Natural killer cell (primary cell): ENCODE data around the gene BMF. TPM values are rescaled to one million over a fixed set of nuclear protein-coding genes. Genes with fewer than 3 reads are reported as not detected.

Source experiments
- ATAC-seq, 3 donors: fragments of 150-1000 bp in 2 of 3; fragments of 200-7000 bp in 1 of 3; cut with Tn5 transposase; 1 replicate in 1 of 3; 2 replicates in 2 of 3; pipeline ENCODE4 v1.10.0; 2021; ENCODE audit warnings: mild to moderate bottlenecking in 2 of 3, moderate library complexity in 2 of 3
- DNase-seq, 2 donors: peaks; one replicate each; pipeline versions ENCODE4 v3.0.0 to v3.0.0-alpha.2; 2013 to 2021; ENCODE audit warnings: mixed read lengths in 1 of 2
- H3K27ac ChIP-seq: one replicate; pipeline ENCODE4 v1.5.1; 2013; ENCODE audit warnings: mild to moderate bottlenecking, low read length
- H3K27me3 ChIP-seq: one replicate; pipeline ENCODE4 v1.6.1; 2013; ENCODE audit warnings: low read length; ENCODE audit not compliant: control insufficient read depth, insufficient read depth
- H3K36me3 ChIP-seq: one replicate; pipeline ENCODE4 v1.6.1; 2013; ENCODE audit warnings: low read length; ENCODE audit not compliant: control insufficient read depth, insufficient read depth
- H3K4me1 ChIP-seq: one replicate; pipeline ENCODE4 v1.6.1; 2013; ENCODE audit warnings: low read length; ENCODE audit not compliant: control insufficient read depth, insufficient read depth
- H3K4me3 ChIP-seq: one replicate; pipeline ENCODE4 v1.5.1; 2013; ENCODE audit warnings: low read length
- H3K9me3 ChIP-seq: one replicate; pipeline ENCODE4 v1.6.1; 2013; ENCODE audit warnings: low read length; ENCODE audit not compliant: control insufficient read depth, insufficient read depth
- H3K27ac Mint-ChIP-seq, 2 donors: one replicate each; pipeline ENCODE4 v1.8.0; 2022; ENCODE audit warnings: mild to moderate bottlenecking in 2 of 2, mixed read lengths in 2 of 2, moderate library complexity in 1 of 2
- H3K27me3 Mint-ChIP-seq, 2 donors: one replicate each; pipeline ENCODE4 v1.8.0; 2022; ENCODE audit warnings: low read depth in 2 of 2, mixed read lengths in 2 of 2
- H3K36me3 Mint-ChIP-seq: one replicate; pipeline ENCODE4 v1.8.0; 2022; ENCODE audit warnings: mixed read lengths
- H3K4me1 Mint-ChIP-seq, 2 donors: one replicate each; pipeline ENCODE4 v1.8.0; 2022; ENCODE audit warnings: mixed read lengths in 2 of 2
- H3K4me3 Mint-ChIP-seq: one replicate; pipeline ENCODE4 v1.8.0; 2022; ENCODE audit warnings: mild to moderate bottlenecking, moderate library complexity, mixed read lengths
- H3K9me3 Mint-ChIP-seq, 2 donors: one replicate each; pipeline ENCODE4 v1.8.0; 2022; ENCODE audit warnings: mixed read lengths in 2 of 2
- WGBS: methylation state at CpG from one replicate; pipeline ENCODE4 v1.1.7; 2013; ENCODE audit warnings: missing lambda C conversion rate; ENCODE audit not compliant: insufficient coverage; 5-methylcytosine and 5-hydroxymethylcytosine counted together
- intact Hi-C: fragments of 100-400 bp; cut with micrococcal nuclease; formaldehyde crosslinking; loops from one replicate; pipeline ENCODE4 v1.14.2; 2022
- total RNA-seq, 4 donors: library from RNA; stranded (reverse); fragments of 120-200 nt in 1 of 4; gene quantifications; one replicate each; pipeline versions ENCODE4 v1.2.3 to v1.2.4, GENCODE V29; 2013 to 2022
- TF ChIP-seq, protein P1 (sequence below): fragments of 200-600 bp; IDR thresholded peaks from one replicate; pipeline ENCODE4 v1.8.0; 2022; ENCODE audit warnings: antibody characterized with exemption

Gene BMF
- total RNA-seq, 3 donors from 2014 or later (not counting 1 experiment from before 2014, with no cell fraction given) = 7.6 to 10.5 (median 9.8) TPM

DNA sequence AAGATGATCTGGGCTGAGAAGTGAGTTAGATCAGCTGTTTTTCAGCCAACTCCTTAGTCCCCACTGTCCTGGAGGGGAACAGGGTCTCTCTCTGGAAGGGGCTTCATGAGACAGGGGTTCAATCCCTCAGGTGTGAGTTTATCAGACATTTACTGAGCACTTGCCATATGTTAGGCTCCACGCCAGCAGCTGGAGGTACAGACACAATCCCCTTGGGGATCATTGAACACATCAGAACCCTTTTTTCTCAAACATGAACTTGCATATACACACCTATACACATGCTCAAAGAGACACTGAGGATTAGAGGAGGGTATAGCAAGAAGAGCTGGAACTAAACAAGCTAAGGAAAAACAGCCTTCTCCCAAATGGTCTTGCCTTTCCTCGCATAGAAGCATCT is 5.5 kb upstream of the BMF start:
- TF ChIP-seq, protein P1, sequence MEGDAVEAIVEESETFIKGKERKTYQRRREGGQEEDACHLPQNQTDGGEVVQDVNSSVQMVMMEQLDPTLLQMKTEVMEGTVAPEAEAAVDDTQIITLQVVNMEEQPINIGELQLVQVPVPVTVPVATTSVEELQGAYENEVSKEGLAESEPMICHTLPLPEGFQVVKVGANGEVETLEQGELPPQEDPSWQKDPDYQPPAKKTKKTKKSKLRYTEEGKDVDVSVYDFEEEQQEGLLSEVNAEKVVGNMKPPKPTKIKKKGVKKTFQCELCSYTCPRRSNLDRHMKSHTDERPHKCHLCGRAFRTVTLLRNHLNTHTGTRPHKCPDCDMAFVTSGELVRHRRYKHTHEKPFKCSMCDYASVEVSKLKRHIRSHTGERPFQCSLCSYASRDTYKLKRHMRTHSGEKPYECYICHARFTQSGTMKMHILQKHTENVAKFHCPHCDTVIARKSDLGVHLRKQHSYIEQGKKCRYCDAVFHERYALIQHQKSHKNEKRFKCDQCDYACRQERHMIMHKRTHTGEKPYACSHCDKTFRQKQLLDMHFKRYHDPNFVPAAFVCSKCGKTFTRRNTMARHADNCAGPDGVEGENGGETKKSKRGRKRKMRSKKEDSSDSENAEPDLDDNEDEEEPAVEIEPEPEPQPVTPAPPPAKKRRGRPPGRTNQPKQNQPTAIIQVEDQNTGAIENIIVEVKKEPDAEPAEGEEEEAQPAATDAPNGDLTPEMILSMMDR = no peak
- Mint-ChIP-seq H3K27me3 (peaks cover 13 to 15% of the 10 kb centered on the region in 2 donors), H3K9me3 (no peaks in the 10 kb centered on the region), H3K4me1 (peaks cover 9 to 10% of the 10 kb centered on the region in 2 donors), H3K27ac (no peak overlapping the region), H3K4me3 (no peak overlapping the region), H3K36me3 (no peaks in the 10 kb centered on the region)
- H3K27me3 ChIP-seq = no peaks in the 10 kb centered on the region
- no peaks in the 10 kb centered on the region for H3K36me3 ChIP-seq
- intact Hi-C loops = no loop called here
- DNase-seq = no peak
- peaks cover 16% of the 10 kb centered on the region for H3K4me1 ChIP-seq
- no peak overlapping the region for H3K27ac ChIP-seq
- ATAC-seq = no peak
- H3K4me3 ChIP-seq = no peak overlapping the region
- H3K9me3 ChIP-seq = no peaks in the 10 kb centered on the region
- 84% methylated on average over 2 of the region's 2 CpGs for WGBS

DNA sequence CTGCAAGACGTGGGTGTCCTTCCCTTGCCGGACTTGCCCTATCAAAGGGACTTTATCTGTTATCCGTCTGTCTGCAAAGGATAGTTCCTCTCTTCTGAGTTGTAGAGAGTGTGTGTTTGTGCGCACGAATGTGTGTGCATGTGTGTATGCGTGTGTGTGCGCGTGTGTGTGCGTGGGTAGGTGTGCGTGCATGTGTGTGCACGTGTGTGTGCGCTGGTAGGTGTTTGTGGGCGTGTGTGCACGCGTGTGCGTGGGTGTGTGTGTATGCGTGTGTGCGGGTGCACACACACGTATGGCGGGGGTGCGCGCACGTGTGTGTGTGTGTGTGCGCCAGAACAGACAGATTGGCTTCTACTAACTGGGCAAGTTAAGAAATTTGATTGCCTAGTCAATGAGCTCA is 4.1 kb upstream of the BMF start:
- Mint-ChIP-seq H3K36me3 (no peaks in the 10 kb centered on the region), H3K27ac (no peak overlapping the region), H3K4me1 (peaks cover 14 to 21% of the 10 kb centered on the region in 2 donors), H3K4me3 (no peak overlapping the region), H3K27me3 (peaks cover 13 to 15% of the 10 kb centered on the region in 2 donors), H3K9me3 (no peaks in the 10 kb centered on the region)
- Histone ChIP-seq H3K27ac (no peak overlapping the region), H3K4me3 (no peak overlapping the region), H3K4me1 (peaks cover 26% of the 10 kb centered on the region), H3K9me3 (no peaks in the 10 kb centered on the region), H3K27me3 (no peaks in the 10 kb centered on the region), H3K36me3 (no peaks in the 10 kb centered on the region)
- TF ChIP-seq, protein P1 = no peak
- intact Hi-C loops = no loop called here
- DNase-seq (no peak), ATAC-seq (no peak)
- 89% methylated on average over 24 of the region's 24 CpGs for WGBS

DNA sequence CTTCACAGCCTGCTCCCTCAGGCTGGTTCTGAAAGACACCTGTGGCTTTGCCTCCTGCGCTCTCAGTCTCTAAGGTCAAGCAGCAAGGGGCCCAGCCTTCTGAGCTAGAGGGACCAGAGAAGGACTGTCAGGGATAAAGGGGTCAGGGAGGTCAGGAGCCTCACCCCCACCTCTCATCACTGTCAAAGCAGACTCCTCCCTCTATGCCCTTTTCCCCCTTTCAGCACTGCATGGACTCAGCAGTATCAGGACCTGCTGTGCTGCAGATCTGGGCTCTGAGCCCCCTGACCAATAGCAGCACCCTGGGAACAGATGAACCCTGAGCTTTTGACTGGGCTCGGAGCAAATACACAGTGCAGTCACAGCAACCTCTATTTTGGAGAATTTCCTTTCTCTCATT is 3.2 kb upstream of the BMF start:
- Histone ChIP-seq H3K9me3 (no peaks in the 10 kb centered on the region), H3K27ac (no peak overlapping the region), H3K4me3 (no peak overlapping the region), H3K4me1 (peaks cover 35% of the 10 kb centered on the region), H3K27me3 (no peaks in the 10 kb centered on the region), H3K36me3 (no peaks in the 10 kb centered on the region)
- H3K9me3 Mint-ChIP-seq = no peaks in the 10 kb centered on the region
- H3K4me3 Mint-ChIP-seq = no peak overlapping the region
- ATAC-seq (no peak), DNase-seq (no peak)
- TF ChIP-seq, protein P1 = no peak
- no peak overlapping the region for H3K27ac Mint-ChIP-seq
- no peaks in the 10 kb centered on the region for H3K36me3 Mint-ChIP-seq
- intact Hi-C loops = no loop called here
- 100% methylated on average over 2 of the region's 2 CpGs for WGBS
- H3K27me3 Mint-ChIP-seq = peaks cover 13 to 15% of the 10 kb centered on the region in 2 donors
- peaks cover 18 to 27% of the 10 kb centered on the region in 2 donors for H3K4me1 Mint-ChIP-seq

DNA sequence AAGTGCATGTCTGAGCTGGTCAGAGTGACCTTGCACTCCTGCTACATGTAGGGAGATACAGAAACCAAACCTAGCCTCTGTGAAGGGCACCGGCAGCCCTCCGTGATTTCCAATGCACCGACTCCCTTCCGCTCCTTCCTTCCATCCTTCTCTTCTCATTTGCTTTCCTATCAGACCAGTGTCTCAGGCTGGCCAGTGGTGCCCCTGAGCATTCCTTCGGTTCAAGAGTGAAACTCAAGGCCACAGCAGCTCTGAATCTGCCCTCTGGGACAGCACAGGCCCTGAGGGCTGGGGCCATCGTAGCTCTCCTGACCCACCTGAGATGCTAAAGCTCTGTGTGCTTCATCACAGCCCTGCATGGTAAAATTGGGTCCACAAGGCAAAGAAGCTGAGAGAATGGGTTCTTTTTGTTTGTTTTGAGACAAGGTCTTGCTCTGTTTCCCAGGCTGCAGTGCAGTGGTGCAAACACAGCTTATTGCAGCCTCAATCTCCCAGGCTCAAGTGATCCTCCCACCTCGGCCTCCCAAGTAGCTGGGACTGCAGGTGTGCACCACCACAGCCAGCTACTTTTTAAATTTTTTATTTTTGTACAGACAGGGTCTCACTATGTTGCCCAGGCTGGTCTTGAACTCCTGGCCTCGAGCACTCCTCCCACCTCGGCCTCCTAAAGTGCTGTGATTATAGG is 2.3 kb upstream of the BMF start:
- TF ChIP-seq, protein P1 = no peak
- Histone ChIP-seq H3K36me3 (no peaks in the 10 kb centered on the region), H3K9me3 (no peaks in the 10 kb centered on the region), H3K4me1 (peaks cover 40% of the 10 kb centered on the region), H3K4me3 (no peak overlapping the region), H3K27ac (no peak overlapping the region), H3K27me3 (no peaks in the 10 kb centered on the region)
- ATAC-seq (no peak), DNase-seq (no peak)
- WGBS = 92% methylated on average over 9 of the region's 9 CpGs
- H3K9me3 Mint-ChIP-seq = no peaks in the 10 kb centered on the region
- peaks cover 13% of the 10 kb centered on the region in 2 donors for H3K27me3 Mint-ChIP-seq
- peaks cover 20 to 30% of the 10 kb centered on the region in 2 donors for H3K4me1 Mint-ChIP-seq
- peak overlapping the region; percentile 30 for H3K4me3 Mint-ChIP-seq
- no peaks in the 10 kb centered on the region for H3K36me3 Mint-ChIP-seq
- intact Hi-C loops = no loop called here
- no peak overlapping the region for H3K27ac Mint-ChIP-seq
